ENCODE results near the gene ARL8B. TPM values are rescaled to one million over a fixed set of nuclear protein-coding genes. Genes with fewer than 3 reads are reported as not detected.

ARL8B gene
- total and polyA plus RNA-seq, 4 donors = 20.2 to 36.2 (median 24.2) TPM

DNA sequence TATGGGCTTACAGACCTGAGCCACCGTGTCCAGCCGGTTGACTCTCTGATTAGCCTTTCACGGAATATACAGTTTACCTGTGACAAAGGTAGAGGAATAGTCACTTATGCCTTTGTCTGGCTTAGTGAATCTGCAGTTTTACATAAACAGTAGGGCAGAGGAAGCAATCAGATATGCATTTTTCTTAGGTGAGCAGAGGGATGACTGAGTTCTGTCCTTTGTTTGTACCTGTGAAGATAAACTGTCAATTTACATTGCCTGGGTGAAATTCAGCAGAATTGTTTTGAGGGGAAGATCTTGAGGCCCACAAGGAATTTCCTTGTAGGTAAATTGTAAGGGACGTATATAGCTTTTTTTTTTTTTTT is 76.2 kb downstream of the ARL8B start:
- no peak for TF ChIP-seq GABPA (IDR thresholded peaks at IDR 0.05 in 1 of 2, conservative IDR thresholded peaks at IDR 0.05 in 1 of 2)
- TF ChIP-seq, protein P1, sequence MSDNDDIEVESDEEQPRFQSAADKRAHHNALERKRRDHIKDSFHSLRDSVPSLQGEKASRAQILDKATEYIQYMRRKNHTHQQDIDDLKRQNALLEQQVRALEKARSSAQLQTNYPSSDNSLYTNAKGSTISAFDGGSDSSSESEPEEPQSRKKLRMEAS (IDR thresholded peaks at IDR 0.05) = no peak
- no peak for TF ChIP-seq CTCF (IDR thresholded peaks at IDR 0.05; ENCODE audit: low read depth, low read length, missing input control)
- TF ChIP-seq, protein P2, sequence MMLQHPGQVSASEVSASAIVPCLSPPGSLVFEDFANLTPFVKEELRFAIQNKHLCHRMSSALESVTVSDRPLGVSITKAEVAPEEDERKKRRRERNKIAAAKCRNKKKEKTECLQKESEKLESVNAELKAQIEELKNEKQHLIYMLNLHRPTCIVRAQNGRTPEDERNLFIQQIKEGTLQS (IDR thresholded peaks at IDR 0.05) = no peak
- TF ChIP-seq HNF4A (conservative IDR thresholded peaks at IDR 0.05) = no peak
- TF ChIP-seq TAF1 (conservative IDR thresholded peaks at IDR 0.05) = no peak
- TF ChIP-seq, protein P3, sequence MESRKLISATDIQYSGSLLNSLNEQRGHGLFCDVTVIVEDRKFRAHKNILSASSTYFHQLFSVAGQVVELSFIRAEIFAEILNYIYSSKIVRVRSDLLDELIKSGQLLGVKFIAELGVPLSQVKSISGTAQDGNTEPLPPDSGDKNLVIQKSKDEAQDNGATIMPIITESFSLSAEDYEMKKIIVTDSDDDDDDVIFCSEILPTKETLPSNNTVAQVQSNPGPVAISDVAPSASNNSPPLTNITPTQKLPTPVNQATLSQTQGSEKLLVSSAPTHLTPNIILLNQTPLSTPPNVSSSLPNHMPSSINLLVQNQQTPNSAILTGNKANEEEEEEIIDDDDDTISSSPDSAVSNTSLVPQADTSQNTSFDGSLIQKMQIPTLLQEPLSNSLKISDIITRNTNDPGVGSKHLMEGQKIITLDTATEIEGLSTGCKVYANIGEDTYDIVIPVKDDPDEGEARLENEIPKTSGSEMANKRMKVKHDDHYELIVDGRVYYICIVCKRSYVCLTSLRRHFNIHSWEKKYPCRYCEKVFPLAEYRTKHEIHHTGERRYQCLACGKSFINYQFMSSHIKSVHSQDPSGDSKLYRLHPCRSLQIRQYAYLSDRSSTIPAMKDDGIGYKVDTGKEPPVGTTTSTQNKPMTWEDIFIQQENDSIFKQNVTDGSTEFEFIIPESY (IDR thresholded peaks at IDR 0.05) = no peak
- no peak for TF ChIP-seq JUND (IDR thresholded peaks at IDR 0.05)
- TF ChIP-seq RXRA (IDR thresholded peaks at IDR 0.05) = no peak
- no peak for TF ChIP-seq FOXA2 (IDR thresholded peaks at IDR 0.05)
- TF ChIP-seq RAD21 (IDR thresholded peaks at IDR 0.05) = no peak
- no peak for TF ChIP-seq SP1 (IDR thresholded peaks at IDR 0.05)
- TF ChIP-seq FOXA1 (IDR thresholded peaks at IDR 0.05) = no peak
- no peak for TF ChIP-seq NR2F2 (IDR thresholded peaks at IDR 0.05)
- no peak for TF ChIP-seq REST (IDR thresholded peaks at IDR 0.05)
- H3K9ac ChIP-seq (ENCODE audit: low read depth in 1 of 2, low read length in 2 of 2) = no peak overlapping the region
- H3K27me3 ChIP-seq (ENCODE audit: control insufficient read depth in 4 of 4, insufficient read depth in 4 of 4, low read length in 3 of 4) = no peaks in the 10 kb centered on the region
- no peak overlapping the region for H3K4me3 ChIP-seq (ENCODE audit: low read depth in 1 of 3, low read length in 3 of 3)
- no peaks in the 10 kb centered on the region for H3K9me3 ChIP-seq (ENCODE audit: control insufficient read depth in 4 of 4, low read length in 3 of 4)
- H3K36me3 ChIP-seq (ENCODE audit: control insufficient read depth in 4 of 4, insufficient read depth in 3 of 4, low read depth in 1 of 4, low read length in 3 of 4) = peaks cover 1 to 49% (median 35%) of the 10 kb centered on the region in 4 donors
- DNase-seq (ENCODE audit: low spot score) = no peak
- peaks cover 9 to 24% (median 17%) of the 10 kb centered on the region in 4 donors for H3K4me1 ChIP-seq (ENCODE audit: control insufficient read depth in 4 of 4, insufficient read depth in 4 of 4, low read length in 3 of 4)
- H3K27ac ChIP-seq (ENCODE audit: low read depth in 1 of 2, low read length in 2 of 2) = no peak overlapping the region
- 96% methylated on average over 4 of the region's 4 CpGs for WGBS

Data from liver (tissue), 9 donors.